Motor neuron (in vitro differentiated cells): Measurements from ENCODE around the gene MS4A4E. TPM values are rescaled to one million over a fixed set of nuclear protein-coding genes. Genes with fewer than 3 reads are reported as not detected.
"Not testable (repeated sequence)": the region's sequence is repeated elsewhere in the genome, so short reads cannot be mapped to it uniquely, and the experiment has no call there.

Experiments used
- ATAC-seq, 8 experiments: fragments of 200-7000 bp; cut with Tn5 transposase; replicated peaks in 6 of 8; 2 replicates each; pipeline ENCODE4 v1.8.0; 2021; ENCODE audit warnings: mild to moderate bottlenecking in 8 of 8, moderate library complexity in 8 of 8
- H3K27ac ChIP-seq, 2 donors: fragments of 250-450 bp; sonication (Bioruptor Pico); 2 replicates each; pipeline ENCODE4 v1.9.0; 2021; ENCODE audit warnings: antibody characterized with exemption in 2 of 2, mild to moderate bottlenecking in 2 of 2, moderate library complexity in 1 of 2
- H3K4me1 ChIP-seq, 2 donors: fragments of 250-450 bp; sonication (Bioruptor Pico); replicated peaks in 1 of 2; 2 replicates each; pipeline ENCODE4 v1.6.1; 2021; ENCODE audit warnings: antibody characterized with exemption in 2 of 2, mild to moderate bottlenecking in 2 of 2, moderate library complexity in 1 of 2
- H3K4me3 ChIP-seq, 5 donors: fragments of 250-450 bp; sonication (Bioruptor Pico); 2 replicates each; pipeline ENCODE4 v1.9.0; 2021; ENCODE audit warnings: antibody characterized with exemption in 5 of 5, mild to moderate bottlenecking in 5 of 5, moderate library complexity in 4 of 5
- WGBS, 10 experiments: fragments of 450-650 bp; shearing (Covaris generic); methylation state at CpG; one replicate each; pipeline ENCODE4 v1.0.0; 2022; 5-methylcytosine and 5-hydroxymethylcytosine counted together
- in situ Hi-C, 9 experiments: fragments of 400-800 bp; cut with MboI; loops; one replicate each; pipeline ENCODE4 v1.15.0; 2021; ENCODE audit warnings: low sequenced_read_pairs in 9 of 9, low pct_unique_long_range_greater_than_20kb in 2 of 9; ENCODE audit not compliant: unreplicated experiment in 9 of 9
- total RNA-seq, 8 experiments: library from RNA; unstranded; fragments of 300-600 nt; gene quantifications; 2 replicates each; pipeline versions ENCODE4 v1.2.3 to v1.2.4, GENCODE V29; 2022

The MS4A4E gene
- total RNA-seq = under 1 TPM in 1 of 8 experiments, not detected in 7; 0.81 TPM

- ATAC-seq = no peak
- in situ Hi-C loops = loop anchor here in 1 of 9 experiments (25.0 kb wide), 1 partner anchor 105 kb away; no protein-coding TSS in a partner anchor
- WGBS, 10 experiments = 0 to 95% (median 80%) methylated on average over 1 to 5 of the region's 5 CpGs; no CpG with 5 or more reads in 1 of the 10 experiments
Measured at GRCh38 chr11:60242740-60243239, at the start of gene MS4A4E. Gene MS4A4E, minus strand, starts transcription at chr11:60243137. Its CDS starts 13,082 bp downstream, at chr11:60230055.

GRCh38 chr11:60292145-60292544 lies 49.2 kb upstream of the MS4A4E start:
- H3K4me1 ChIP-seq = no peaks in the 10 kb centered on the region
- no peak overlapping the region for H3K27ac ChIP-seq
- no peak overlapping the region for H3K4me3 ChIP-seq
- 0 to 100% (median 35%) methylated on average over 1 to 2 of the region's 2 CpGs; no CpG with 5 or more reads in 4 of the 10 experiments for WGBS, 10 experiments
- ATAC-seq = no peak
- in situ Hi-C loops = no loop called here

More at GRCh38 chr11:60242740-60243239, at the start of gene MS4A4E:
- Histone ChIP-seq H3K4me3 (no peak within 1 kb of the TSS), H3K4me1 (no peaks in the 10 kb centered on the region), H3K27ac (no peak within 1 kb of the TSS)

DNA sequence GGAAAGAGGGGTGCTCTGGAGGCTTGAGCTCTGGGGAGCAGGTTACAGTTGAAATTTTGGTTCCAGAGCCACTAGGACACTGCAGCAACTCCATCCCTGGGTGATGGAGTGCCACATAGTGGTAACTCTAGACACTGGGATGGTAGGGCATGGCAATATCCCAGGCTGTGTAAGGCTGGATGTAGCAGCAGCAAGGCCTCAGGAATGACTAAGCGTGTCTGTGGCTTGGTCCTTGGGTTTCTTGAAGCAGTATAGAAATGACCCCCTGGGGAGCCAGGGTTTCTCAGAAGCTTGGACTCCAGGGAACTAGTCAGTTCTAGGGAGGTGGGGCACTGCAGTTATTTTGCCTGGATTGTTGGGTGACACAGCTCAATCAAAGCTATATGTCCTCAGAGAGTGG lies 45.6 kb upstream of the MS4A4E start:
- in situ Hi-C loops = no loop called here
- 90% methylated on average over 1 of the region's 1 CpG; no CpG with 5 or more reads in 9 of the 10 experiments for WGBS, 10 experiments
- Histone ChIP-seq H3K27ac (no peak overlapping the region), H3K4me3 (no peak overlapping the region), H3K4me1 (peaks cover 0 to 5% of the 10 kb centered on the region in 2 donors)
- no peak for ATAC-seq

GRCh38 chr11:60285411-60286126 lies 42.6 kb upstream of the MS4A4E start:
- in situ Hi-C loops, H3K4me3 ChIP-seq, H3K4me1 ChIP-seq, H3K27ac ChIP-seq: not testable (repeated sequence)
- WGBS, 10 experiments = 0 to 36% (median 25%) methylated on average over 2 to 7 of the region's 7 CpGs; no CpG with 5 or more reads in 1 of the 10 experiments
- ATAC-seq = peak in 1 of 8 experiments; percentile 46

DNA sequence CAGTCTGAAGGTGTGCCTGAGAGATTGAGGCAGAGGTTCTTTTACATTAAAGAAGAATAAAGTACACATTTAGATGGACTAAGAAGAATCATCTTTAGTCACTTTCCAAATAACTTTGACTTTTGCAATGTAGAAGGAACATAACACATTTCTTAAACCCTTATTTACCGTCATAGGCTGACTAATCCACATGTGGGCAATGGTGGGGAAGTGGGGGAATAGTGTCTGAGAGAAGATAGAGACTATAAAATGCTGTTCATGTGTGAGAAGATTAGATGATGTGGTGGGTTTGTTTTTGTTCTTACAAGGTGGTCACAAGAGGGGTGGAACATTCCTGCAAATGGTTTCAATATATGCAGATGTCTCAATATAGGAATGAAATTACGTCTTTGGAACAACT lies 39.3 kb upstream of the MS4A4E start:
- ATAC-seq = no peak
- Histone ChIP-seq H3K27ac (no peak overlapping the region), H3K4me3 (no peak overlapping the region), H3K4me1 (peaks cover 0 to 5% of the 10 kb centered on the region in 2 donors)
- in situ Hi-C loops = no loop called here
- WGBS, 10 experiments = 0 to 100% (median 82%) methylated on average over 1 to 2 of the region's 2 CpGs; no CpG with 5 or more reads in 1 of the 10 experiments

GRCh38 chr11:60281485-60281884 lies 38.5 kb upstream of the MS4A4E start:
- 0 to 80% (median 7%) methylated on average over 1 to 2 of the region's 2 CpGs; no CpG with 5 or more reads in 2 of the 10 experiments for WGBS, 10 experiments
- Histone ChIP-seq H3K4me3 (no peak overlapping the region), H3K27ac (no peak overlapping the region), H3K4me1 (peaks cover 0 to 5% of the 10 kb centered on the region in 2 donors)
- in situ Hi-C loops = no loop called here
- no peak for ATAC-seq

DNA sequence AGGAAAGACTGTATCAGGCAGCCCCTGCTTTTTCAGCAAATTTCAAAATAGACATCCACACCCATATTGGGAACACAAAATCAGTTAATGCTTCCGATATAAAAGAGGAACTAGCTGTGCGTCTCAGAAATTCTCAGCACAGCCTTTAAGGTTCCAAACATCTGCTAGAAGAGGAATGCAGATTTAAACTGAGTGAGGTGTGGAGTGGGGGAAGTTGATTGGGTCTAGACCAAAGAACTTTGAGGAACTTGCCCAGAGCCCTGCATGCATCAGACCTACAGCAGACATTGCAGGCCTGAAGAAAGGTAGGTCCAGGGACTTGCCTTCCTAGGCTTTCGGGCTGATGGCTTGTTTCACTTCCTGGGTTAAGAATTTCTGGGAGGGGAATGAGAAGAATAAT lies 37.5 kb upstream of the MS4A4E start, which contains the start of gene MS4A4A:
Gene MS4A4A (plus strand): TSS at position 255 of the 400 bp plus-strand sequence. CDS start 10 bp downstream, at position 265.
- peaks cover 0 to 2% of the 10 kb centered on the region in 2 donors for H3K4me1 ChIP-seq
- in situ Hi-C loops = no loop called here
- no peak for ATAC-seq
- H3K4me3 ChIP-seq = no peak within 1 kb of the TSS
- WGBS, 10 experiments = 20 to 100% (median 97%) methylated on average over 1 to 3 of the region's 3 CpGs; no CpG with 5 or more reads in 2 of the 10 experiments
- no peak within 1 kb of the TSS for H3K27ac ChIP-seq

DNA sequence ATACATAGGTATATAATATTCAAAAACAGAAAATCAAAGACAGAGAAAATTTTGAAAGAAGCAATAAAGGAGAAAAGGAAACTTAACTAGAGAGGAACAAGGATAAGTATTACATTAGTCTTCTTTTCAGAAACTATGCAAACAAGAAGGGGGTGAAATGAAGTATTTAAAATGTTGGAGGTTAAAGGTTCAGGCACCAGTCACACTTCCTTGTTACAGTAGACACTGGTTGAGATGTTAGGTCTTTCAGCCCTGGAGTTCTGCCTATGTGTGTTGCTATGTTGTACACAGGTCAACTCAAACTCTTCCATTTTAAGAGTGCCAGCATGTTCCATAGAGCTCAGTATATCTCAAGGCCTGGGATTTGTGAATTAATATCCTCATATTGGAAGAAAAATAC lies 31.5 kb upstream of the MS4A4E start:
- no peak overlapping the region for H3K27ac ChIP-seq
- no peaks in the 10 kb centered on the region for H3K4me1 ChIP-seq
- no peak overlapping the region for H3K4me3 ChIP-seq
- in situ Hi-C loops = loop anchor here in 1 of 9 experiments (25.0 kb wide), 1 partner anchor 338 kb away; no protein-coding TSS in a partner anchor
- no peak for ATAC-seq

DNA sequence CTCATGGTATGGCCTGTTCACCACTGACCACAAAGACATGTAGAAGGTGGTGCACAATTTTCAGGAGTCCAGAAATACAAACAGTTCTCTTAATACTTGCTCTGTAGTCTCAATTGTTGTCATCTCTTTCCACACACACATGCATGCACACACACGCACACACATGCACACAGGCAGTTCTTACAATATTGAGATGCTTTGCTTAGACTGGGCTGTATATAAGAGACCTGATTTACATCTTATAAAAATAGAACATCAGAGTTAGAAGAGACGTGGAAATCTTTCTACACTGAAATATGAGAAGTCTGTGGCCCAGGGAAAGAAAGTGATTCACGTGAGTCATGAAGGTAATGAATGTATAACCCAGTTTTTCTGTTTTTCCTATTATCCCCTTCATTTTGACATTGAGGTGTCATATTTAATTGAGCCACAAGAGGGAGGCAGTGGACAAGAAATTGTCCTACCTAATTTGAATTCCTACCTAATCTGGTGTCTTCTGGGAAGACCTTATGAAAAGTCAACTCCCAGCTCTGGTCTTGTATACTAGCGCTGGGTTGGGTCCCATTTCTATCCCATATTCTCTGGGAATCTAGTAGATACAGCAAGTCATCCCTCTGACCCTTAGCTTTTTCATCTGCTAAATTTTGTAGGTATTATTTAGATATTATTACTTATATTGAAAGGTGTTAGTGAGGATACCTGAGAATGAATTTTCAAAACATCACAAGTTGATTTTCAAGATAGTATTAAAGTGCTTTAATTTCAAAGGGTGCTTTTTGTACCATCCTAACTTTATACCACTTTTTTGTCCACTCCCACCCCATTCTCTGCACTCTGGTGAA lies 22.7 kb upstream of the MS4A4E start:
- Histone ChIP-seq H3K27ac (no peak overlapping the region), H3K4me3 (no peak overlapping the region), H3K4me1 (no peaks in the 10 kb centered on the region)
- ATAC-seq = peak in 7 of 8 experiments; percentile 24 to 75 (median 53)
- in situ Hi-C loops = loop anchor here in 1 of 9 experiments (25.0 kb wide), 1 partner anchor 347 kb away; no protein-coding TSS in a partner anchor
- WGBS, 10 experiments = 0 to 50% (median 23%) methylated on average over 2 to 4 of the region's 4 CpGs

DNA sequence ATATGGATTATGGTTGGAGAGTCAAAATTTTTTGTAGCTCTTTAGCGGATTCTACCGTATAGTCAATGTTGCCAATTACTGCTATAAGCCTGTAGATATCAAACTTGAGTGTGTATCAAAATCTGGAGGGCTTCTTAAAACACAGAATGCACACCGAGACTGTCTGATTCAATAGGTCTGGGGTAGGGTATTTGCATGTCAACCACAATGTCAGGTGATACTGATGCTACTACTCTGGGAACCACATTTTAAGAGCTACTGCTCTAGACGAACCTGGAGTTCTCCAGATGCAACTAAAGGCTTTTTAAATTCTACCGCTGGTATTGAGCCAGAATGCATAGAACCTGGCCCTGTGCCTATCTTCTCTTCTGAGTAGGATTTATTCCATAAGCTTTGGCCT lies 21.7 kb upstream of the MS4A4E start:
- Histone ChIP-seq H3K27ac (no peak overlapping the region), H3K4me1 (no peaks in the 10 kb centered on the region), H3K4me3 (no peak overlapping the region)
- no peak for ATAC-seq
- 13 to 84% (median 48%) methylated on average over 1 to 5 of the region's 5 CpGs; no CpG with 5 or more reads in 2 of the 10 experiments for WGBS, 10 experiments
- in situ Hi-C loops = loop anchor here in 1 of 9 experiments (25.0 kb wide), 1 partner anchor 348 kb away; no protein-coding TSS in a partner anchor

DNA sequence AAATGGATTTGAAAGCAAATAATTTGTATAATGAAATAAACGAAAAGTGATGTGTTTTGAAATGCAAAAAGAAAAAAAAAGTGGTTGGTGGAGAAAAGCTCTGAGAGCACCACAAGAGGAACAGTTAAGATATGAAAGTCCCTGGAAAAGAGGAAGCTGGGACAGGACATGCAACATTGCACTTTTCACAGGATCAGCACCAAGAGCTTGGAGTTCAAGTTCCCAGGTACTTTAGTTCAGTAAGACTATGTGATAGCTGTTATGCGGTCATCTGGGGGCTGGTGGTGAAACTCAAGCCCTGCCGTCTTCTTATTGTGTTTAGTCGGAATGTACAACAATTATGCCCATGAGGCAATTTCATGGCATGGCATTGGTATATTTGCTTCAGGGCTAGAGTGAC lies 20.5 kb upstream of the MS4A4E start:
- ATAC-seq = no peak
- no peak overlapping the region for H3K27ac ChIP-seq
- H3K4me3 ChIP-seq = no peak overlapping the region
- WGBS, 10 experiments = 49 to 96% (median 71%) methylated on average over 1 to 4 of the region's 4 CpGs
- in situ Hi-C loops = loop anchor here in 1 of 9 experiments (25.0 kb wide), 1 partner anchor 349 kb away; no protein-coding TSS in a partner anchor
- H3K4me1 ChIP-seq = no peaks in the 10 kb centered on the region

DNA sequence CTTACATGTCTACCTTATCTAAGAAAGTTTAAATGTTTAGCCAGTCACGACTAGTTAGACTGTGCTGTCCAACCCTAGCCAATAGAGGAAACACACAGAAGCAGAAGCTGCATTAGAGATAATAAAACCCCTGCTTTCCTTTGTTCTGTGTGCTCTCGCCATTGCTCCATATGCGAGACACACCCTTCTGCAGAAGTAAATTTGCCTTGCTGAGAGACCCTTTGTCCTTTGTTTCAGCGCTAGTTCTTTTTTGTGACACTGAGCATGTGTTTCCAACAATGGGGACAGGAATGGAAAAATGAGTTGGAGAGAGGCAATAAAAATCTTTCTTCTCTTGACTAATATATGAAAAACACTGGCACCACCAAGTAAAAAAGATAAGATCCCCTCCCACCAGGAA lies 18.1 kb upstream of the MS4A4E start:
- Histone ChIP-seq H3K27ac (no peak overlapping the region), H3K4me1 (no peaks in the 10 kb centered on the region), H3K4me3 (no peak overlapping the region)
- WGBS, 10 experiments = 4 to 81% (median 43%) methylated on average over 1 to 4 of the region's 4 CpGs; no CpG with 5 or more reads in 3 of the 10 experiments
- no peak for ATAC-seq
- in situ Hi-C loops = loop anchor here in 1 of 9 experiments (25.0 kb wide), 1 partner anchor 351 kb away; no protein-coding TSS in a partner anchor
